ELR (cell line): ENCODE measurements around the gene ZDHHC1.
A peak's percentile ranks its signal among the peaks of the same experiment; 100 is the strongest.
"Not testable (repeated sequence)": the region's sequence is repeated elsewhere in the genome, so short reads cannot be mapped to it uniquely, and the experiment has no call there.

Experiments
- DNase-seq: peaks from one replicate; pipeline ENCODE4 v3.0.0-alpha.2; 2015; ENCODE audit warnings: low read depth

Gene ZDHHC1

GRCh38 chr16:67361038-67361437 lies 55.2 kb downstream of the ZDHHC1 start:
- no peak for DNase-seq

- not testable (repeated sequence) for DNase-seq
Observed at GRCh38 chr16:67359540-67360269, 56.6 kb downstream of the ZDHHC1 start.

- DNase-seq = no peak
Observed at GRCh38 chr16:67357561-67357960, 58.7 kb downstream of the ZDHHC1 start.

GRCh38 chr16:67356396-67356795 lies 59.9 kb downstream of the ZDHHC1 start:
- no peak for DNase-seq

- DNase-seq = not testable (repeated sequence)
Observed at GRCh38 chr16:67352463-67352862, 63.8 kb downstream of the ZDHHC1 start.

GRCh38 chr16:67350324-67350723 lies 66.0 kb downstream of the ZDHHC1 start:
- no peak for DNase-seq

GRCh38 chr16:67349172-67349571 lies 67.1 kb downstream of the ZDHHC1 start:
- DNase-seq = peak; percentile 81

- peak; percentile 39 for DNase-seq
Observed at GRCh38 chr16:67346341-67346740, 69.9 kb downstream of the ZDHHC1 start.

- no peak for DNase-seq
Observed at GRCh38 chr16:67345401-67345800, 70.9 kb downstream of the ZDHHC1 start.
